ENCODE results near the gene SERPINA6.

SERPINA6 gene

GRCh38 chr14:94328196-94328595 lies 5.1 kb upstream of the SERPINA6 start:
- no peak overlapping the region for H3K4me3 Mint-ChIP-seq
- DNase-seq (ENCODE audit: low spot score) = no peak
- no peaks in the 10 kb centered on the region for H3K9me3 Mint-ChIP-seq
- H3K27me3 Mint-ChIP-seq (ENCODE audit: low read depth) = peaks cover 6% of the 10 kb centered on the region
- H3K36me3 Mint-ChIP-seq (ENCODE audit: low read depth) = no peaks in the 10 kb centered on the region
- no peaks in the 10 kb centered on the region for H3K4me1 Mint-ChIP-seq (ENCODE audit: low read depth)
- H3K27ac Mint-ChIP-seq = no peak overlapping the region

- Mint-ChIP-seq H3K9me3 (no peaks in the 10 kb centered on the region), H3K27me3 (ENCODE audit: low read depth) (peaks cover 2% of the 10 kb centered on the region), H3K4me3 (no peak overlapping the region), H3K27ac (no peak overlapping the region), H3K4me1 (ENCODE audit: low read depth) (no peaks in the 10 kb centered on the region), H3K36me3 (ENCODE audit: low read depth) (no peaks in the 10 kb centered on the region)
- DNase-seq (ENCODE audit: low spot score) = no peak
Measured at GRCh38 chr14:94321421-94322271, 1.5 kb downstream of the SERPINA6 start.

GRCh38 chr14:94320243-94320642 lies 2.9 kb downstream of the SERPINA6 start:
- H3K9me3 Mint-ChIP-seq = no peaks in the 10 kb centered on the region
- H3K36me3 Mint-ChIP-seq (ENCODE audit: low read depth) = no peaks in the 10 kb centered on the region
- H3K4me3 Mint-ChIP-seq = no peak overlapping the region
- H3K4me1 Mint-ChIP-seq (ENCODE audit: low read depth) = no peaks in the 10 kb centered on the region
- peaks cover 2% of the 10 kb centered on the region for H3K27me3 Mint-ChIP-seq (ENCODE audit: low read depth)
- DNase-seq (ENCODE audit: low spot score) = no peak
- H3K27ac Mint-ChIP-seq = no peak overlapping the region

- H3K4me1 Mint-ChIP-seq (ENCODE audit: low read depth) = no peaks in the 10 kb centered on the region
- H3K9me3 Mint-ChIP-seq = no peaks in the 10 kb centered on the region
- no peak overlapping the region for H3K4me3 Mint-ChIP-seq
Measured at GRCh38 chr14:94317259-94317658, 5.9 kb downstream of the SERPINA6 start.

GRCh38 chr14:94316692-94317091 lies 6.4 kb downstream of the SERPINA6 start:
- Mint-ChIP-seq H3K4me3 (no peak overlapping the region), H3K27ac (no peak overlapping the region), H3K27me3 (ENCODE audit: low read depth) (peaks cover 2% of the 10 kb centered on the region)

More at GRCh38 chr14:94317259-94317658, 5.9 kb downstream of the SERPINA6 start:
- no peak overlapping the region for H3K27ac Mint-ChIP-seq
- peaks cover 2% of the 10 kb centered on the region for H3K27me3 Mint-ChIP-seq (ENCODE audit: low read depth)
- H3K36me3 Mint-ChIP-seq (ENCODE audit: low read depth) = no peaks in the 10 kb centered on the region
- no peak for DNase-seq (ENCODE audit: low spot score)

GRCh38 chr14:94314890-94315289 lies 8.2 kb downstream of the SERPINA6 start:
- Mint-ChIP-seq H3K36me3 (ENCODE audit: low read depth) (no peaks in the 10 kb centered on the region), H3K4me3 (no peak overlapping the region)

More at GRCh38 chr14:94316692-94317091, 6.4 kb downstream of the SERPINA6 start:
- Mint-ChIP-seq H3K4me1 (ENCODE audit: low read depth) (no peaks in the 10 kb centered on the region), H3K9me3 (no peaks in the 10 kb centered on the region), H3K36me3 (ENCODE audit: low read depth) (no peaks in the 10 kb centered on the region)
- DNase-seq (ENCODE audit: low spot score) = no peak

GRCh38 chr14:94313991-94314655 lies 9.0 kb downstream of the SERPINA6 start:
- Mint-ChIP-seq H3K27me3 (ENCODE audit: low read depth) (peaks cover 2% of the 10 kb centered on the region), H3K4me3 (no peak overlapping the region), H3K4me1 (ENCODE audit: low read depth) (no peaks in the 10 kb centered on the region), H3K36me3 (ENCODE audit: low read depth) (no peaks in the 10 kb centered on the region), H3K27ac (no peak overlapping the region), H3K9me3 (no peaks in the 10 kb centered on the region)
- DNase-seq (ENCODE audit: low spot score) = no peak

More at GRCh38 chr14:94314890-94315289, 8.2 kb downstream of the SERPINA6 start:
- Mint-ChIP-seq H3K4me1 (ENCODE audit: low read depth) (no peaks in the 10 kb centered on the region), H3K27me3 (ENCODE audit: low read depth) (peaks cover 2% of the 10 kb centered on the region), H3K9me3 (no peaks in the 10 kb centered on the region), H3K27ac (no peak overlapping the region)
- DNase-seq (ENCODE audit: low spot score) = no peak

- no peak for DNase-seq (ENCODE audit: low spot score)
- Mint-ChIP-seq H3K36me3 (ENCODE audit: low read depth) (no peaks in the 10 kb centered on the region), H3K27ac (no peak overlapping the region), H3K4me3 (no peak overlapping the region), H3K9me3 (peaks cover 5% of the 10 kb centered on the region), H3K27me3 (ENCODE audit: low read depth) (no peaks in the 10 kb centered on the region), H3K4me1 (ENCODE audit: low read depth) (no peaks in the 10 kb centered on the region)
Measured at GRCh38 chr14:94312481-94313246, 10.5 kb downstream of the SERPINA6 start.

GRCh38 chr14:94310248-94310647 lies 12.9 kb downstream of the SERPINA6 start:
- no peaks in the 10 kb centered on the region for H3K36me3 Mint-ChIP-seq (ENCODE audit: low read depth)
- no peaks in the 10 kb centered on the region for H3K4me1 Mint-ChIP-seq (ENCODE audit: low read depth)
- H3K27ac Mint-ChIP-seq = no peak overlapping the region
- H3K27me3 Mint-ChIP-seq (ENCODE audit: low read depth) = no peaks in the 10 kb centered on the region
- no peak for DNase-seq (ENCODE audit: low spot score)
- H3K4me3 Mint-ChIP-seq = no peak overlapping the region
- H3K9me3 Mint-ChIP-seq = peaks cover 10% of the 10 kb centered on the region

- Mint-ChIP-seq H3K27me3 (ENCODE audit: low read depth) (no peaks in the 10 kb centered on the region), H3K27ac (no peak overlapping the region), H3K4me1 (ENCODE audit: low read depth) (no peaks in the 10 kb centered on the region), H3K36me3 (ENCODE audit: low read depth) (no peaks in the 10 kb centered on the region), H3K9me3 (peaks cover 10% of the 10 kb centered on the region), H3K4me3 (no peak overlapping the region)
- DNase-seq (ENCODE audit: low spot score) = no peak
Measured at GRCh38 chr14:94309721-94310120, 13.4 kb downstream of the SERPINA6 start.

- Mint-ChIP-seq H3K36me3 (ENCODE audit: low read depth) (no peaks in the 10 kb centered on the region), H3K4me3 (no peak overlapping the region), H3K4me1 (ENCODE audit: low read depth) (no peaks in the 10 kb centered on the region), H3K9me3 (peaks cover 10% of the 10 kb centered on the region), H3K27ac (no peak overlapping the region), H3K27me3 (ENCODE audit: low read depth) (no peaks in the 10 kb centered on the region)
- DNase-seq (ENCODE audit: low spot score) = no peak
Measured at GRCh38 chr14:94307410-94307992, 15.6 kb downstream of the SERPINA6 start.

- no peaks in the 10 kb centered on the region for H3K27me3 Mint-ChIP-seq (ENCODE audit: low read depth)
- H3K4me3 Mint-ChIP-seq = no peak overlapping the region
- DNase-seq (ENCODE audit: low spot score) = no peak
- H3K9me3 Mint-ChIP-seq = peaks cover 10% of the 10 kb centered on the region
- H3K27ac Mint-ChIP-seq = no peak overlapping the region
- no peaks in the 10 kb centered on the region for H3K36me3 Mint-ChIP-seq (ENCODE audit: low read depth)
- no peaks in the 10 kb centered on the region for H3K4me1 Mint-ChIP-seq (ENCODE audit: low read depth)
Measured at GRCh38 chr14:94306047-94306978, 16.8 kb downstream of the SERPINA6 start.

- Mint-ChIP-seq H3K4me3 (no peak overlapping the region), H3K4me1 (ENCODE audit: low read depth) (no peaks in the 10 kb centered on the region), H3K9me3 (peaks cover 10% of the 10 kb centered on the region), H3K27me3 (ENCODE audit: low read depth) (no peaks in the 10 kb centered on the region), H3K27ac (no peak overlapping the region), H3K36me3 (ENCODE audit: low read depth) (no peaks in the 10 kb centered on the region)
- no peak for DNase-seq (ENCODE audit: low spot score)
Measured at GRCh38 chr14:94305620-94306019, 17.5 kb downstream of the SERPINA6 start.
